HG02885 (cell line): ENCODE measurements around the gene DLX2.
"Not testable (repeated sequence)": the region's sequence is repeated elsewhere in the genome, so short reads cannot be mapped to it uniquely, and the experiment has no call there.

Experiments
- ATAC-seq: cut with Tn5 transposase; IDR thresholded peaks from one replicate; pipeline ENCODE4 v1.9.1; 2021; ENCODE audit warnings: mild to moderate bottlenecking; ENCODE audit not compliant: unreplicated experiment, poor library complexity

Gene DLX2

DNA sequence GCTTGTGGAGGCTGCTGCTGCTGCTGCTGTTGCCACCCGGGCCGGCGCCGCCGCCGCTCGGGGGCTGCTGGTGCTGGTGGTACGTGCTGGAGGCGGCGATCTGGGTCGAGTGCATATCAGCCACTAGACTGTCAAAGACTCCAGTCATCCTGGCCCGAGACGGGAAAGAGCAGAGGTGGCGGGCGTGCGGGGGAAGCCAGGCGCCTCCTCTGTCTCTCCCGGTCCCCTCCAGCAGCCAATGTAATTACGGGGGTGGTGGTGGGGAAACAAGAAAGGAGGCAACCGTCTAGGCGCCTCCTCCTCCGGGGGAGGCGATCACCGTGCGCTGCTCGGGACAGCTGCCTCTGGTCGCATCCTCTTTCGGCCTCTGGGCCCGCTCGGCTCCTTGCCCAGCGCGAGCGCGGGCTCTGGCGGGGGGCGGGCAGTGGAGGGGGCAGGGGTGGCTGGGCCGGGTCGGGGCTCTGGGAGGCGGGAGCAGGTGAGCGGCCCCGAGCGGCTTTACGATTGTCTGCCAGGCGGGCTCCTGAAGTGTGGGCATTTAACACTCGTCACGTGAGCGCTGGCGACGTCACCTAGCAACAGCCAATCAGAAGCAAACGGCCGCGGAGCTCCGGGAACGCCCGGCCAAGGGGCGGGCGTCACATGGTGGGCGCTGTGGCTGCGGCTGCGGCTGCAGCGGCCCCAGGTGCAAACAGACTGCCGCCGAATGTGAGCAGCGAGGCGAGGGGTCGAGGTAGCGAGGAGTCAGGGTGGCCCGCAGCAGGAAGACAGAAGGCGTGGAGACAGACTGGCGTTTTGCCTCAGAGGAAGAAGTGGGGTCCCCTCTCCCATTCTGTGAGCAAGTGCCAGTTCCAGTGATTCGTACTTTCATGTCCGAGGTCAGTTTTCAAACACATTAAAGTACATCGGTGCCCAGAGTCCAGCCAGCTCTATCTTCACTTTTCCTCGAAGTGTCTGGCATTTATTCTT, at the start of gene DLX2:
Gene DLX2 (minus strand): TSS at position 510 of the 969 bp plus-strand sequence. CDS start 362 bp downstream, at position 148.
- peak; percentile 78 for ATAC-seq

- no peak for ATAC-seq
Observed at GRCh38 chr2:172147944-172148650, 45.4 kb upstream of the DLX2 start.

DNA sequence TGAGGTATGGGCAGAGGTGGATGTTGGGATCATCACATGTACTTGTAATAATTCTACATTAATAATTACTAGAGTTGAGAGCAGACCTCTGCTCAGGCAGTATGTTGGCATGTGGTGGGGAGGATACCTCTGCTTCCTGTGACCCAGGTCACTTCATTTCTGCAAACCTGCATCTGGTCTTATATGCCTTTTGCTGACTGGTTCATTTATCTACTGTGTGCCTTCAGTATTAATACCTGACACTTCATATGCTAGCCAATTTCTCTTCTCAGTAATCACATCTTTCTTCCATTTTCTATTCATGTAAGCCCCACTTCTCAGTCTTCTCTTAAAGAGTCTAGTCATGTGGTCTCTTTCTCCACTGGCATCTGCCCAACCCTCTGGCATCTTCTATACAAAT, 41.1 kb upstream of the DLX2 start:
- ATAC-seq, result no peak

- not testable (repeated sequence) for ATAC-seq
Observed at GRCh38 chr2:172138727-172139126, 36.0 kb upstream of the DLX2 start.

DNA sequence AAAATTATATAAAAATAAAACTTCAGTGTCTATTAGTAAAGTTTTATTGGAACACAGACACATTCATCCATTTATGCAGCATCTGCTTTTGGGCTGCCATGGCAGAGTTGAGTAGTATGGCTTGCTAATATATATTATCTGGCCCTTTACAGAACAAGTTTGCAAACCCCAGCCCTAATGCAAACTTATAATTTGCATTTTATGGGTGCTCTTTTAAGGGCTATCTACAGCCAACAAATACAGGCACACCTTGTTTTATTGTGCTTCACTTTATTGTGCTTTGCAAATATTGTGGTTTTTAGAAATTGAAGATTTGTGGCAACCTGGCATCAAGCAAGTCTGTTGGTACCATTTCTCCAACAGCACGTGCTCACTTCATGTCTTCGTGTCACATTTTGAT, 35.2 kb upstream of the DLX2 start:
- no peak for ATAC-seq

GRCh38 chr2:172137109-172137508, 34.4 kb upstream of the DLX2 start:
- ATAC-seq, result no peak

DNA sequence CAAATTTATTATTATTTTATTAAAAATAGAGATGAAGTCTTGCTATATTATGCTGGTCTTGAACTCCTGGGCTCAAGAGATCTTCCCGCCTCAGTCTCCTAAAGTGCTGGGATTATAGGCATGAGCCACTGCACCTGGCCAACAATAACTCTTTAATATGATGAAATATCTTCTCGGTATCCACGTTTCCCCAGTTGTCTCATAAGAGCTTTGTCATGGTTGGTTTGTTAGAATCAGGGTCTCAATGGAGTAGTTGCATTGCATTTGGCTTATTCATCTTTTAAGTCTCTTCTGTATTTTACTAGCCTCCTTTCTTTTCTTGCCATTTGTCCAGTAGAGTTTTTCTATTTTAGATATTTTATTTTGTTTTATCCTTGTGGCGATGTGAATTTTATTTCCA, 32.7 kb upstream of the DLX2 start:
- no peak for ATAC-seq

- ATAC-seq, result no peak
Observed at GRCh38 chr2:172134270-172134669, 31.6 kb upstream of the DLX2 start.

DNA sequence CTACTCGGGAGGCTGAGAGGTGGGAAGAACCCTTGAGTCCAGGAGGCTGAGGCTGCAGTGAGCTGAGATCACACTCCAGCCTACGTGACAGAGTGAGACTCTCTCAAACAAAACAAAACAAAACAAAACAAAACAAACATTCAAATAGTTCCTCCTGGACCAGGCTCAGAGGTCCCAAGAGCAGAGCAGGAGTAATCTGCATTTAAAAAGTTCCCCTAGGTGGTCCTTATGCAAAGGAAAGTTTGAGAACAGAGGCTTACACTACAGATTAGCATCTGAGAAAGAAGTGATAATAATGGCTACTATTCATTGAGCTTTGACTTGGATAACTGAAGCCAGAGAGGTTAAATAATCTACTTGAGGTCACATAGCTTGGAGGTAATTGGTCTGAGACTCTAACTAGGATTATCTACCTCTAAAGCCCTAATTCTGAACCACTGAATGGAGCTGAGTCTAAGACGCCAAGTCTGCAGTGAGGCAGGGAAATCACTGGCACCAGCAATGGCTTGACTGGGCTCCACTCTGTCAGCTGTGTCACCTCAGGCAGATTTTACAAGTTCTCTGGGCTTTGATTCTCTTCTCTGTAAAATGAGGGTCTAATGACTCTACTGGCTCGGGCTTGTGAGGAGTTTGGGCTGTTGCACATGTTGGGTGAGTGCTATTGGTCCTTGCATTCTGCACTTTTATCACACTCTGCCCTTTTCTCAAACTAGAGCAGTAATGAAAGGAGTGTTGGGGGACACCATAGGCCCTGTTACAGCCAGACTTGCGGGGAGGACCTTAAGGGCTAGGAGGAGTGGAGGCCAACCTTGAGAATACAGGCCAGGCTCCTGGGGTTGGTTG, 29.2 kb upstream of the DLX2 start:
- ATAC-seq, result no peak

DNA sequence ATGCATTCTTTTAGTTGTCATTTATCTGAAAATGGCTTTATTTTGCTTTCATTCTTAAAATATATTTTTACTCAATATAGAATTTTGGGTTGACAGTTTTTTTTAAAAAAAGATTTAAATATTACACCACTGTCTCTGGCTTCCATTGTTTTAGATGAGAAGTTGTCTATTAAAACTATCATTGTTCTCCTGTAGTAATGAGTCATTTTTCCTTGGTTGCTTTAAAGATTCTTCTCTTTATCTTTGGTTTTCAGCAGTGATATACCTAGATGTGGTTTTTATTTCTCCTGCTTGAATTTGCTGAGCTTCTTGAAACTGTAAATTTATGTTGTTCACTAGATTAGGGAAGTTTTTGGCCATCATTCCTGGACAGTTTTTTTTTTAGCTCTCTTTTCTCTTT, 26.7 kb upstream of the DLX2 start:
- no peak for ATAC-seq

GRCh38 chr2:172128484-172128883, 25.8 kb upstream of the DLX2 start:
- no peak for ATAC-seq

DNA sequence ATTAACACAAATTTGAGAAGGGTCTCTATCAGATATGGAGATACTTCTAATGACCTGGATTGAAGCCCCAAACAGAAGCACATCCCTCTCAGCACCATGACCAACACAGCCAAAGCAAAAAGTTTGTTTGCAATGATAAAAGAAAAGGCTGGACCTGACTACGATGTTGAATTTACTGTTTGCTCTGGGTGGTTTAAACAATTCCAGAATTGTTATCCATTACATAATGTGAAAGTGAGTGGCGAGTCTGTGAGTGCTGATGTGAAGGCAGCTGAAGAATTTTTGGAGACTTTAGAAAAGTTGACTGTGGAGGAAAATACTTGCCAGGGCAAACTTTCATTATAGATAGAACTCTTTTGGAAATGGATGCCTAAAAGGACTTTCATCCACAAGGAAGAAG, 17.4 kb upstream of the DLX2 start:
- ATAC-seq, result no peak

GRCh38 chr2:172119089-172119488, 16.4 kb upstream of the DLX2 start:
- ATAC-seq, result no peak

DNA sequence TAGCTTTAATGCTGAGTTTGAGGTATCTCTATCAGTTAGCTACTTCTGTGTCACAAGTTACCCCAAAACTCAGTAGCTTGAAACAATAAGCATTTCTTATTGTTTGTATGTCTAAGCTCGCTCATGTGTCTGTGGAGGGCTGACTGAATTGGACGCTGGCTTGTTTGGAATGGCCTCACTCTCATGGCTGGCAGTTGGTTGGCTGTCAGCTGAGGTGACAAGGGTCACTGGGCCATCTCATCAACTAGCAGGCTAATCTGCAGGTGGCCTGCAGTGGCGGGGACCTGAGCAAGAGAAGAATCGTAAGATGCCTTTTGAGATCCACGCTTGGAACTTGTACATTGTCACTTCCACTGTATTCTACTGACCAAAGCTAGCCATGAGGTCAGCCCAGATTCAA, 13.4 kb upstream of the DLX2 start:
- ATAC-seq, result no peak

DNA sequence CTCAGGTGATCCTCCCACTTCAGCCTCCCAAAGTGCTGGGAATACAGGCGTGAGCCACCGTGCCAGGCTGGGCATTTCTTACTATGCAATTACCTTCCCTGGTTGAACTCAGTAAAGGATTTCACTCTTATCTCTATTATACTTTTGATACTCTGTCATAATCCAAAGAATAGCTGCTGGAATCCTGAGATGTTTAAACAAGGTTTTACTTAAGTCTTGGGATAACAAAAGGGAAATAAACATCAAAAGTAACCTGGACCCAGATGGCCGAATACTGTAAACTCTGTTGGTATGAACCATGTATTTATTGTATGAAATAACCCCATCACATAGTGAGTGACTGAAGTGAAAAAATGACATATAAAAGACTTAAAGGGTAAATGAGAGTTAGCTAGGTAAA, 11.9 kb upstream of the DLX2 start:
- ATAC-seq, result no peak

GRCh38 chr2:172114176-172114575, 11.5 kb upstream of the DLX2 start:
- not testable (repeated sequence) for ATAC-seq

- ATAC-seq, result no peak
Observed at GRCh38 chr2:172113617-172114016, 10.9 kb upstream of the DLX2 start.

GRCh38 chr2:172109988-172110811, 7.5 kb upstream of the DLX2 start:
- no peak for ATAC-seq

- ATAC-seq, result no peak
Observed at GRCh38 chr2:172109256-172109987, 6.7 kb upstream of the DLX2 start.
